22Rv1 (cell line): Measurements from ENCODE around the gene LAMA5.

ENCODE experiments used
- ZFX ChIP-seq: fragments of 450-650 bp; IDR thresholded peaks from 2 replicates; pipeline ENCODE4 v1.6.1; 2017; ENCODE audit warnings: antibody characterized with exemption, borderline replicate concordance
- TF ChIP-seq, protein P1 (sequence below): fragments of 450-650 bp; IDR thresholded peaks from 2 replicates; pipeline ENCODE4 v1.5.1; 2017; ENCODE audit warnings: mild to moderate bottlenecking

- TF ChIP-seq, protein P1, sequence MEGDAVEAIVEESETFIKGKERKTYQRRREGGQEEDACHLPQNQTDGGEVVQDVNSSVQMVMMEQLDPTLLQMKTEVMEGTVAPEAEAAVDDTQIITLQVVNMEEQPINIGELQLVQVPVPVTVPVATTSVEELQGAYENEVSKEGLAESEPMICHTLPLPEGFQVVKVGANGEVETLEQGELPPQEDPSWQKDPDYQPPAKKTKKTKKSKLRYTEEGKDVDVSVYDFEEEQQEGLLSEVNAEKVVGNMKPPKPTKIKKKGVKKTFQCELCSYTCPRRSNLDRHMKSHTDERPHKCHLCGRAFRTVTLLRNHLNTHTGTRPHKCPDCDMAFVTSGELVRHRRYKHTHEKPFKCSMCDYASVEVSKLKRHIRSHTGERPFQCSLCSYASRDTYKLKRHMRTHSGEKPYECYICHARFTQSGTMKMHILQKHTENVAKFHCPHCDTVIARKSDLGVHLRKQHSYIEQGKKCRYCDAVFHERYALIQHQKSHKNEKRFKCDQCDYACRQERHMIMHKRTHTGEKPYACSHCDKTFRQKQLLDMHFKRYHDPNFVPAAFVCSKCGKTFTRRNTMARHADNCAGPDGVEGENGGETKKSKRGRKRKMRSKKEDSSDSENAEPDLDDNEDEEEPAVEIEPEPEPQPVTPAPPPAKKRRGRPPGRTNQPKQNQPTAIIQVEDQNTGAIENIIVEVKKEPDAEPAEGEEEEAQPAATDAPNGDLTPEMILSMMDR: no peak
- no peak for TF ChIP-seq ZFX
Observed at GRCh38 chr20:62336329-62336728, 30.8 kb downstream of the LAMA5 start.
